Right lobe of liver (tissue), 6 donors: ENCODE measurements around the gene ADAR. TPM values are rescaled to one million over a fixed set of nuclear protein-coding genes. Genes with fewer than 3 reads are reported as not detected.

Experiments used
- ATAC-seq, 4 donors: fragments of 200-7000 bp; cut with Tn5 transposase; one replicate each; pipeline ENCODE4 v1.9.1; 2020; ENCODE audit warnings: mild to moderate bottlenecking in 4 of 4, moderate library complexity in 4 of 4
- DNase-seq, 3 donors: peaks; one replicate each; pipeline ENCODE4 v3.0.0-alpha.2; 2020
- H3K27ac ChIP-seq, 3 donors: fragments of 200-600 bp; one replicate each; pipeline ENCODE4 v1.8.0; 2022
- H3K27me3 ChIP-seq, 2 donors: fragments of 200-600 bp; one replicate each; pipeline ENCODE4 v1.8.0; 2022
- H3K36me3 ChIP-seq, 4 donors: fragments of 200-600 bp; sonication (generic) in 1 of 4; one replicate each; pipeline versions ENCODE4 v1.5.1 to v1.8.0; 2017 to 2022; ENCODE audit warnings: control low read depth in 1 of 4
- H3K4me1 ChIP-seq, 4 donors: fragments of 200-600 bp; sonication (generic) in 1 of 4; one replicate each; pipeline versions ENCODE4 v1.5.1 to v1.8.0; 2017 to 2022; ENCODE audit warnings: control low read depth in 1 of 4
- H3K4me3 ChIP-seq, 3 donors: fragments of 200-600 bp; one replicate each; pipeline ENCODE4 v1.8.0; 2022
- H3K9me3 ChIP-seq, 4 donors: fragments of 200-600 bp; sonication (generic) in 1 of 4; one replicate each; pipeline versions ENCODE4 v1.5.1 to v1.8.0; 2017 to 2022; ENCODE audit warnings: control low read depth in 1 of 4
- CTCF ChIP-seq, 4 donors: fragments of 200-600 bp in 3 of 4; fragments of 450-650 bp in 1 of 4; IDR thresholded peaks; one replicate each; pipeline versions ENCODE4 v1.5.1 to v1.8.0; 2016 to 2022; ENCODE audit warnings: antibody characterized with exemption in 4 of 4, mild to moderate bottlenecking in 2 of 4
- POLR2A ChIP-seq: fragments of 450-650 bp; IDR thresholded peaks from one replicate; pipeline ENCODE4 v1.6.1; 2017; ENCODE audit warnings: antibody characterized with exemption, mild to moderate bottlenecking
- WGBS: methylation state at CpG from one replicate; pipeline ENCODE4 v1.1.6; 2018; ENCODE audit warnings: low coverage, low lambda C conversion rate; ENCODE audit not compliant: insufficient coverage; ENCODE audit errors: missing lambda C conversion rate; 5-methylcytosine and 5-hydroxymethylcytosine counted together
- intact Hi-C, 2 donors: fragments of 100-400 bp; cut with DNase I; formaldehyde crosslinking; loops; one replicate each; pipeline versions ENCODE4 v1.11.2 to v1.14.1; 2022
- total RNA-seq, 6 experiments: library from RNA; depleted of rRNA in 2 of 6; stranded (reverse); fragments of >200 nt in 2 of 6; fragmentation: NEBNext Ultra II Directional in 3 of 6; extraction: Animal tissue kit (Norgen Biotek cat#: 25700) in 3 of 6; gene quantifications; one replicate each; pipeline versions ENCODE4 v1.1.0 to v1.2.4, GENCODE V29; 2016 to 2023
- donor health status: DM: no; HTN: yes; CAD: no.
- donor health status: DM: no; HTN: no; CAD: no.
- donor health status: DM: no; HTN: no; CAD: no.
- donor health status: DM: no; HTN: yes; CAD: no.
- donor health status: DM: no; HTN: yes; CAD: no.

The ADAR gene
- total RNA-seq, 6 experiments from 2014 or later = 69.9 to 105 (median 78.7) TPM

DNA sequence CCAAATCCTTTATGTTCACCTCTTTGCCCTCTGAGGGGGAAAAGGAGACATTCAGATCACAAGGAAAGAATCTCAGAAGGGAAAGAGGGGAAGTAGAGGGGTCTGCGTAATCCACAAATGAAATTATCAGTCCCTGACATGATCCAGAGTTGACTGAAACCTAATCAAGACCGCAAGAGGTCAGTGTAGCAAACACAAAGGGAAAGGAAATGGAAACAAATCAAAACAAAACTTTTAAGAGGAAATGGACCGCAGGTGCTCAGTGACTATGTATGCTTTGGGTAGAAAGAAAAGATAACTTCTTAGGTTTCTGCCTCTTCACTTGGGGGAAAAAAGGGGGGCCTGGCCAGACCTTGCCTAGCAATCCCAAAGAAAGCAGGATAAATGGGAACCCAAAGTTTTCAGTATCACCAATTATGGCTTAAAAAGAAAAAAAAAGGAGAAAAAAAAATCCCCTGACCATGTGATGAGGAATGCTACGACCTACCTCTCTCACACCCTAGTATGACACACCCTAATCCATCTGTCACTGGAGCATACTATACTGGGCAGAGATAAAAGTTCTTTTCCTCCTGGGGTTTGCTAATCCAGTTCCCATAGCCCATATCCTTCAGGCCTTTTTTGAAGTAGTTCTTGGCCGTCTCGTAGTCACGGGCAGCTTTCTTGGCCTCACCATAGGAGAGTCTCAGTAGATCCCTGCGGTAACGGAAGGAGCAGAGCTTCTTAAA, 23.6 kb downstream of the ADAR start:
- H3K9me3 ChIP-seq = no peaks in the 10 kb centered on the region
- ATAC-seq = no peak
- 71% methylated on average over 9 of the region's 9 CpGs for WGBS
- no peaks in the 10 kb centered on the region for H3K27me3 ChIP-seq
- H3K4me1 ChIP-seq = no peaks in the 10 kb centered on the region
- H3K27ac ChIP-seq = no peak overlapping the region
- intact Hi-C loops = no loop called here
- no peak overlapping the region for H3K4me3 ChIP-seq
- no peak for DNase-seq
- no peak for TF ChIP-seq CTCF (IDR thresholded peaks at IDR 0.05)
- no peak for TF ChIP-seq POLR2A
- peaks cover 48 to 98% (median 73%) of the 10 kb centered on the region in 4 donors for H3K36me3 ChIP-seq

- TF ChIP-seq POLR2A (no peak), CTCF (IDR thresholded peaks at IDR 0.05) (no peak)
- intact Hi-C loops = no loop called here
- no peaks in the 10 kb centered on the region for H3K27me3 ChIP-seq
- no peaks in the 10 kb centered on the region for H3K4me1 ChIP-seq
- 52% methylated on average over 7 of the region's 9 CpGs for WGBS
- H3K27ac ChIP-seq = no peak overlapping the region
- ATAC-seq (no peak), DNase-seq (no peak)
- H3K4me3 ChIP-seq = no peak overlapping the region
- H3K9me3 ChIP-seq = no peaks in the 10 kb centered on the region
- H3K36me3 ChIP-seq = peaks cover 42 to 96% (median 67%) of the 10 kb centered on the region in 4 donors
Observed at GRCh38 chr1:154583773-154584172, 24.2 kb downstream of the ADAR start.

DNA sequence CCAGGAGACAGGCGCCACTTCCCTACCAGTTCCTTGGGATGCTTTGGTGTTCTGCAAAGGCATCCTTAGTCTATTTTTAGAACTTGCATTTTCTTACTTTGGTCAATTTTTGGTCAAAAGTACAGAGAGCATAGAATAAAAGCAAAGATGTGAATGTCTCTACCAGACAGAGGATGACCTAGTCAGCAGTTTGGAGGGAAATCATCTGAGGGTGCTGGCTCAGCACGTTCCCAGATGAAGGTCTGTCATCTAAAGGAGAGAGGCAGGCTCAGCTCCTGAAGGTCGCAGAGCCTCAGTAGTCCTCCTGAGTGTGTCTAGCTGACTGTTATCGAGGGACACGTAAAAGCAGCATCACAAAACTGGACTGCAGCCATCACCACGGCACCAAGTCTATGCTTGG, 25.1 kb downstream of the ADAR start:
- no peaks in the 10 kb centered on the region for H3K4me1 ChIP-seq
- WGBS = 72% methylated on average over 6 of the region's 6 CpGs
- H3K27ac ChIP-seq = no peak overlapping the region
- TF ChIP-seq CTCF (IDR thresholded peaks at IDR 0.05) = no peak
- no peak for TF ChIP-seq POLR2A
- peaks cover 34 to 88% (median 61%) of the 10 kb centered on the region in 4 donors for H3K36me3 ChIP-seq
- DNase-seq = no peak
- no peaks in the 10 kb centered on the region for H3K27me3 ChIP-seq
- no peaks in the 10 kb centered on the region for H3K9me3 ChIP-seq
- ATAC-seq = no peak
- H3K4me3 ChIP-seq = no peak overlapping the region
- intact Hi-C loops = no loop called here

GRCh38 chr1:154581766-154582165, 26.2 kb downstream of the ADAR start:
- Histone ChIP-seq H3K36me3 (peaks cover 27 to 76% (median 51%) of the 10 kb centered on the region in 4 donors), H3K4me1 (no peaks in the 10 kb centered on the region), H3K9me3 (no peaks in the 10 kb centered on the region), H3K4me3 (no peak overlapping the region), H3K27me3 (no peaks in the 10 kb centered on the region), H3K27ac (no peak overlapping the region)
- 86% methylated on average over 3 of the region's 3 CpGs for WGBS
- DNase-seq (no peak), ATAC-seq (no peak)
- intact Hi-C loops = no loop called here
- TF ChIP-seq POLR2A (no peak), CTCF (IDR thresholded peaks at IDR 0.05) (no peak)
